Loucy (cell line): ENCODE measurements around the gene TLE5.

Experiments
- CTCF ChIP-seq: fragments of 200-600 bp; sonication (generic); conservative IDR thresholded peaks from 2 replicates; pipeline ENCODE4 v1.5.1; 2014; ENCODE audit warnings: mild to moderate bottlenecking, antibody characterized with exemption, low read length
- EZH2phosphoT487 ChIP-seq: fragments of 200-600 bp; IDR thresholded peaks from 2 replicates; pipeline ENCODE4 v1.6.1; 2018; ENCODE audit warnings: antibody characterized with exemption, mild to moderate bottlenecking, moderate library complexity, borderline replicate concordance

GRCh38 chr19:3099347-3100145 lies 37.3 kb upstream of the TLE5 start:
- TF ChIP-seq CTCF, result no peak
- no peak for TF ChIP-seq EZH2phosphoT487
